UCSD-AML1 (cell line): ENCODE data around the gene HSPBAP1.
"Not testable (repeated sequence)": the region's sequence is repeated elsewhere in the genome, so short reads cannot be mapped to it uniquely, and the experiment has no call there.

Experiments
- DNase-seq: peaks from one replicate; lab custom pipeline; 2025; ENCODE audit not compliant: unreplicated experiment; lab: John Stamatoyannopoulos, UW

Gene HSPBAP1

GRCh38 chr3:122785231-122785630, 8.4 kb downstream of the HSPBAP1 start:
- no peak for DNase-seq

DNA sequence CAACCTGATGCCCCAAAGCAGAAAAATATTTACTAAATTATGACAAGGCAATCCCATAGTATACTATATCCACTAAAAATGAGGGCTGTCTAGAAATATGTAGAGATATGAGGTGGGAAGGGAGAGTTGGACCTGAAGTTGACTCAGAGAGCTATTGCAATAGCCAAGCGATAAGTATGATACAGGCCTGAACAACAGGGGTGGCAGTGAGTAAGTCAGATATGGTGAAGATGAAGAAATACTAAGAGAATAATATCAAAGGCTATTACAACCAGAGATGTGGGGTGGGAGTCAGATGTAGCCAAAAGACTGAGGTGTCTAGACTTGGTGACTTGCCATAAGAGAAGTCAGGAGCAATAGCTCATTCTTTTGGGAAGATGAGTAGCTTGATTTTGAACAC, 9.2 kb downstream of the HSPBAP1 start:
- no peak for DNase-seq

DNA sequence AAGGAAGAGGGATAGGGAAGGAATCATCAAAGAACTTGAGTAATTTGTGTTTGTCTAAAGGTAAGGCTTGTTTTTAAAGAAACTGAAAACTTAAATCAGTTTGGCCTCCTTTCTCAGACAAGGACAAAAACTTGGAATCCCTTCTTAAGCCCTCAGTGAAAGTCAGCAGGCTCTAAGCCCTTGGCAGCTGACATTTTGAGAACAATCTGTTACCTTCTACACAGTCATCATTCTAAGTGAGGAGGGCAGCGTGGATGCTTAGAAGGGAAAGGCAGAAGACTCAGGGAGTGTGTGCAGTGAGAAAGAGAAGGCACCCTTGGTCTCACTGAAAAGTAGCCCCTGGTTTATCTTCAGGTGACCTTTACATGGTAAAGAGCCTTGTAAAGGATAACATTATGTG, 10.8 kb downstream of the HSPBAP1 start:
- no peak for DNase-seq

GRCh38 chr3:122777563-122777962, 16.1 kb downstream of the HSPBAP1 start:
- DNase-seq, result no peak

DNA sequence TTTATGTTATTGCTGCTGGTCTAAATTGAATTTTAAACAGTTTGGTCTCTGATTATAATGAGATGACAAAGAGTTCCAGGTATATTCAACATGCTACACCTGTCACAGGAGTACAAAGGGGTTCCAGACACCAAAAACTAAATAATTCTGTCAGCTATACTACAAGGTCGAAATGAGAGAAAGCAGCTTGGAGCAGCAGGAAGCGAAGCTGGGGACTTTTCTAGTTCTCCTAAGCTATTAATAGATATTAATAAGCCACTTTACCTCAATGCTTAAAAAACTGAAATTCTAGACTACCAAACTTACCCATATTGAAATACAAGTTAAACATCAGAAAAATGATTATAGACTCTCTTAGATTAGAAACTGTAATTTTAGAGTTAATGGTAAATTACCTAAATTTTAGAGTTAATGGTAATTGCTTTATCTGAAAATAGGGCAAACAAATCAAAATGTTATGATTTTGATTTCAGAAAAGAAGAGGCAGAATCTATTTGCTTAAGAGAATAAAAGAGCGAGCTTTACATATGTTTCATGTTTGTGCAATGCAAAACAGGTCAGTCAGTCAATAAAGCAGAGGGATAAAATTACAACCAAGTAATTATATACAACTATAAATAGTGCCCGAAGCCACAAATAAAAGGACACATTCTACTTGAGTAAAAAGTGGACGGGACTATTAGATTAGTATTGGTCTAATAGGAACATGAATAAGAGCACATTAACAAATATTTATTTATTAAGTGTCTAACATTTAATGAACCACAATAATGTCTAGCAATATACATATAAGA, 16.8 kb downstream of the HSPBAP1 start:
- no peak for DNase-seq

DNA sequence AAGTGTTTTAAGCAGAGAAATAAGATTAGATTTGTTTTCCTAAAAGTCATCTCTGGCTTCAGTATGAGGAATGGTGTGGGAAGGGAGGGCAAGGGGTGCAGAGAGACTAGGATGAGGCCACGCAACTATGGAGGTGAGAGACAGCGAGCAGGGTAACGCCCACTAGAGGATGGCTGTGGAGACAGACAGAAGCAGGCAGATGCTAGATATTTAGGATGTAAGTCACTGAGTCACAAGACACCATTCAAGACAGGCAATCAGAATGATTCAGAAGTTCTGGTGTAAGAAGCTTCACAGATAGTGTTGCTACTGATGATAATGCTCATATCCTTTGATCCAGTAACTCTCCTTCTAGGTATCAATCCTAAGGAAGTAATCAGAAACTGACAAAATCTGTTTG, 19.1 kb downstream of the HSPBAP1 start:
- DNase-seq, result no peak

DNA sequence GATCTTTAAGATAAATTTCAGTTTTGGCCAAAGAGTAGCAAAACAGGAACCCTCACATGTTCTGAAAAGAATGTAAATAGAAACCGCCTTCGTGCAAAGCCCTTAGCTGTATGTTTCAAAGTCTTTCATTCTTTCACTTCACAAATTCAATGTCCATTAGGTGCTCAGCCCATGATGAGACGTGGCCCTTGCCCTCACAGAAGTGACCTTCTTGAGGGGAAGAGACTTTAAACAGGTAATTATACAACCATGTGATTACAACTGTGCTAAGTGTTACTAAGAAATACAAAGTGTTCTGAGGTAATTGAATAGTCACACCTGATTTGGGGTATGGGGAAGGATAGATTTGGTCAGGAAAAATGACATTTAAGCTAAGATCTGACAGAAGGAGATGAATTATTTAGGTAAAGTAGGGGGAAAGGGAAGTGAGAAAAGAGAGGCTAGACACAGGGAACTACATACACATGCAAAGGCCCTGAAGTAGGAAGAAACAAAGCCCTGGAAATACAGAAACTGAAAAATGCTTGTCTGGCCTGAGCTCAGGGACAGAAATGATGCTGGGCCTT, 19.6 kb downstream of the HSPBAP1 start:
- DNase-seq, result no peak

DNA sequence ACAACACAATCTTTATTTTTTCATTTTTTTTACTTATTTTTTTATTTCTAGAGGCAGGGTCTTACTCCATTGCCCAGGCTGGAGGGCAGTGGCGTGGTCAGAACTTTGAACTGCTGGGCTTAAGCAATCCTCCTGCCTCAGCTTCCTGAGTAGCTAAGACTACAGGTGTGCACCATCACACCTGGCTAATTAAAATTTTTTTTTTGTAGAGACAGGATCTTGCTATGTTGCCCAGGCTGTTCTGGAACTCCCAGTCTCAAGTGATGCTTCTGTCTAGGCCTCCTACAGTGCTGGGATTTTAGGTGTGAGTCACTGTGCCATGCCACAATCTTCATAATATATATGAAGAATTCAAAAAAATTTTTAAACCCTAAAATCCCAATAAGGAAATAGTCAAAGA, 20.8 kb downstream of the HSPBAP1 start:
- no peak for DNase-seq

DNA sequence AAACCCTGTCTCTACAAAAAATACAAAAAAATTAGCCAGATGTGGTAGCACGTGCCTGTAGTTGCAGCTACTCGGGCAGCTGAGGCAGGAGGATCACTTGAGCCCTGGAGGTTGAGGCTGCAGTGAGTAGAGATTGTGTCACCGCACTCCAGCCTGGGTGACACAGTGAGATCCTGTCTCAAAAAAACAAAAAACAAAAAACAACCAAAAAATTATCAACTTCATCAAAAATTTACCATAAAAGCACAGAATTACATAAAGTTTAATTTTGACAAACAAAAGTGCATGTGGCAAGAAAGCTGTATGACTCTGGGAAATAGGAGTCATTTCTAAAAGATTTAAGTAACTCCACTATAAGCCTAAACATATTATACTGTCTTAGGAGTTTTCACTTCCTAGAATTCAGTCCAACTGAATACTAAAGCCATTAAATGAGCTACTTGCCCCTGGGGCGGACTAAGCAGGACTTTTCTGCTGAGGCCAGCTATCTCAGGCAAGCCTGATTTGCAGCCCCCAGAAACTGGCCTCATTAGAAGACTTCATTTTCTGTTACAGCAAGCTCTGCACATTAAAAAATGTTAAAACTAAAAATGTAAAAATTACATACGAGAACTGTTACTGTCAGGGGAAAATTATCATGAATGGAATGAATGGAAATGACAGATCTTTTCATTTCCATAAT, 23.0 kb downstream of the HSPBAP1 start:
- no peak for DNase-seq

GRCh38 chr3:122767540-122768372, 25.9 kb downstream of the HSPBAP1 start:
- DNase-seq, result no peak

- DNase-seq, result no peak
Measured at GRCh38 chr3:122766430-122766829, 27.2 kb downstream of the HSPBAP1 start.

GRCh38 chr3:122760453-122761271, 33.0 kb downstream of the HSPBAP1 start:
- DNase-seq, result no peak

- no peak for DNase-seq
Measured at GRCh38 chr3:122758877-122759560, 34.6 kb downstream of the HSPBAP1 start.

GRCh38 chr3:122755491-122755890, 38.1 kb downstream of the HSPBAP1 start:
- DNase-seq, result no peak

- DNase-seq, result no peak
Measured at GRCh38 chr3:122754929-122755328, 38.7 kb downstream of the HSPBAP1 start.

- DNase-seq, result no peak
Measured at GRCh38 chr3:122748347-122748746, 45.3 kb downstream of the HSPBAP1 start.

GRCh38 chr3:122747295-122747694, 46.3 kb downstream of the HSPBAP1 start:
- not testable (repeated sequence) for DNase-seq

DNA sequence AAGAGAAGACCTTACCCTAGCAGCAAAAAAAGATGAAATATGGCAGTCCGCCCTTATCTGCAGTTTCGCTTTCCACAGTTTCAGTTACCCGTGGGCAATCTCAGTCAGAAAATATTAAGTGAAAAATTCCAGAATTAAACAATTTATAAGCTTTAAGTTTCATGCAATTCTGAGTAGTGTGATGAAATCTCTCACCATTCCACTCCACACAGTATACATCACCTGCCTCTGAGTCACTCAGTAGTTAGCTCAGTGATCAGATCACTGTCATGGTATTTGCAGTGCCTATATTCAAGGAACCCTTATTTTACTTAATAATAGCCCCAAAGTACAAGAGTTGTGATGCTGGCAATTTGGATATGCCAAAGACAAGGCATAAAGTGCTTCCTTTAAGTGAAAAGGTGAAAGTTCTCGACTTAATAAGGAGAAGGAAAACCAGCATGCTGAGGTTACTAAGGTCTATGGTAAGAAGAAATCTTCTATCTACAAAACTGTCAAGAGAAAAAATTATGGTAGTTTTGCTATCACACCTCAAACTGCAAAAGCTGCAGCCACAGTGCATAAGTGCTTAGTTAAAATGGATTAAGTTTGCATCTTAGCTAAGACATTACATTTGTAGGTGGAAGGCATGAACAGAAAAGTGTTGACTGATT, 48.1 kb downstream of the HSPBAP1 start:
- no peak for DNase-seq

DNA sequence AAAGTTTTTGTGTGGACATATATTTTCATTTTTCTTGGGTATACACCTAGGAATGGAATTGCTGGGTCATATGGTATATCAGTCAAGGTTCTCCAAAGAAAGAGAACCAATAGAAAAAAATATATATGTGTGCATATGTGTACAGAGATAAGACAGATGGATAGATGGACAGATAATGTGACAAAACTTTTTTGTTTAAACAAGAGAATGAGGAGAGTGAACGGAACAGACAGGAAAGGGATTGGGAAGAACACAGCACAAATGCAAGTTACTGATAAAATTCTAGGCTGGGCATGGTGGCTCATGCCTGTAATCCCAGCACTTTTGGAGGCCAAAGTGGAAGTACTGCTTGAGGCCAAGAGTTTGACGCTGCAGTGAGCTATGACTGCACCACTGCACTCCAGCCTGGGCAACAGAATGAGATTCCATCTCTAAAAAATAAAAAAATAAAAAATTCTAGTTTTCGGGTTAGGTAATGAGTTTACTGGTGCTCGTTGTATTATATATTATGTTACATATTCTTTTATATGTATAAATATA, 50.0 kb downstream of the HSPBAP1 start:
- DNase-seq, result no peak
